Kidney glomerular epithelial cell (primary cell): Measurements from ENCODE around the gene SPINK1.
"Not testable (repeated sequence)": the region's sequence is repeated elsewhere in the genome, so short reads cannot be mapped to it uniquely, and the experiment has no call there.

Experiments used
- DNase-seq: peaks from one replicate; lab custom pipeline; 2025; lab: John Stamatoyannopoulos, UW

SPINK1 gene

DNA sequence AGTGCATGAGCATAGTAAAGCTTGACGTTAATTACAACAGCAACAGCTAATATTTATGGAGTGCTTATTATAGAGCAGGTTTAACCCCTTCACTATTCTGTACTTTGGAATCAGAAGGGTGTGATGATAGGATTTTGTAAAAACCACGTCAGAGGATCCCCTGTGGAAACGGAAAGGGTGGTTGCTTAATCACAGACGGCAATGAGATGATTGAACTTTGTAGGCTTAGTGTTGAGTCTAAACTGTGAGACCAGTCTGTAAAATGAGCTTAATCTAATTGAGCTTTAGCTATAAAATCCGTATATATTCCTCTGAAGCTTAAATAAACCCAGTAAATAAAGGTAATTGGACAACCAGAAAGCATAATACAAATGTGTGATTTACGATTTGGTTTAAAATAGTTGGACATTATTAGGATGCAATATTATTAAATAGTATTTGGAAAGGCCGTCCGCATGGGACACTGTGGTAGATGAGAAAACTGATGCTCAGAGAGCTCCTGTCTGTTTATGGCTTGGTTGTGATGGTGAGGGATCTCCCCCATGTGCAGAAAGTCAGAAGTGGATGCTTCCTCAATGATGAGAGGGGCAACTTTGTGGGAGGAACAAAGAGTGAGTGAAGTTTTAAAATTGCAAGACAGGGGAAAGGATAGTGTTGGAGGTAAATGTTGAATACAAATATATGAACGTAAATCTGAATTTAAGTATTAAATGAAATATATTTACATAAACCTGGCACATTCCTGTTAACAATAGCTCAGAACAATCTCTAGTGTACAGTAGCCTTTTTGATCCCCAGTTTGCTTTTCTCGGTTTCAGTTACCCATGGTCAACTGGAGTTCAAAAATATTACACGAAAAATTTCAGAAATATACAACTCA, 23.7 kb upstream of the SPINK1 start:
- no peak for DNase-seq

- no peak for DNase-seq
These were observed 22.9 kb upstream of the SPINK1 start for GRCh38 chr5:147854331-147854730.

DNA sequence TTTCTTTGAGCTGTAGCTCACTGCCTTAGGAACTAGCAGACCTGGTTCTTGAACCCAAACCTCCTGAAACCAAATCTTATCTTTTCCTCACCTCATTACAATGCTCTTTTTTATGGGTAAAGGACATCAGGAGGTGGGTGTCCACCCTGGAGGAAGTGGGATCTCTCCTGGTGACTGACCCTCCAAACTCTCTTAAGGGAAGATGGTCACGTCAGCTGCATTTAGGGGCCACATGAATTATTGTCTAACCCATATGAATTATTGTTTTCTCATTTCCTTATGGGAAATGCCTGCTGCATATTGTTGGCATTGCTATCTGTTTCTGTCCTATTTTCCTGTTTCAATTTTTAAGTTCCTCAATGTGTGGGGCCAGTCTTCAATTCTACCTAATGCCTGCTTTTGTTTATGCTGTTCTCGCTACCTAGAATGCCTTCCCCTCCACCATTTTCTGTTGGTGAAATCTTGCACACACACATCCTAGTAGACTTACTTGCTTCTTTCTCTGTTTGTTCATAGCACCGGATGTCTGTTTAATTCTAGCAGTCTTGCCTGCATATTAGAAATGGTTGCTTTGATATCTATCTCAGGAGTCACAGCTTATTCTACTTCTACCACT, 22.0 kb upstream of the SPINK1 start:
- DNase-seq, result no peak

DNA sequence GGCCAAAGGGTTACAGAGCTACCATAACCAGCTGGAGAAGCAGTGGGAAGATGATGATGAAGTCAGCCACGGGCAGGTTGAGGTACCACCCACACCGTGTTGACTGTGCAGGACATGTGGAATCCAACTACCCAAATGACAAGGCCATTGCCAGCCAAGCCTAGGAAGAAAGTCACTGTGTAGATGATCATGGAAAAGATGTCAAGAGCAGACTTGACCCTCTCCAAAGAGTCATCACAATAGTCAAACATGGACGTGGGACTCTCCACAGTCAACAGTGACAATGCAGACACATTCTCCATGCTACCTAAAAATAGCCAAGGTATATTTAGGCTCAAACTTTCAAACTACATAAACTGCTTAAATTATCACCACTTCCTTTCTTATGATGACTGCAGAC, 20.9 kb upstream of the SPINK1 start:
- no peak for DNase-seq

DNA sequence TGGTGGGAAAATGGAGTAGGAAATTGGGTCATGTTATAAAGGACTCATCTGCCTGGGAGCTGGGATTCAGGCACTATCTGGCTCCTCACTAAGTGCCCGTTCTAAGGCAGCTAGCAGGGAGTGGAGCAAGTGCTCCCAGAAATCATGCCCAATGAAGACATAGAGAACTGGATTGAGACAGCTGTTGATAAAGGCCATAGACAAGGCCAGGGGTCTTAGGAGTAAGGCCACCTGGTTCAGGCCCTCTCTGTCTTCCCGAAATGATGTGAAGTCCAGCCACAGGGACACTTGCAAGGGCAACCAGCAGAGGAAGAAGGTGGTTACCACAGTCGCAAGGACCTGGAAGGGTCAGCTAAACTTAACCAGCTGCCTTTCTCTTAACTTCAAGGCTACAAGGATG, 20.1 kb upstream of the SPINK1 start:
- no peak for DNase-seq

DNA sequence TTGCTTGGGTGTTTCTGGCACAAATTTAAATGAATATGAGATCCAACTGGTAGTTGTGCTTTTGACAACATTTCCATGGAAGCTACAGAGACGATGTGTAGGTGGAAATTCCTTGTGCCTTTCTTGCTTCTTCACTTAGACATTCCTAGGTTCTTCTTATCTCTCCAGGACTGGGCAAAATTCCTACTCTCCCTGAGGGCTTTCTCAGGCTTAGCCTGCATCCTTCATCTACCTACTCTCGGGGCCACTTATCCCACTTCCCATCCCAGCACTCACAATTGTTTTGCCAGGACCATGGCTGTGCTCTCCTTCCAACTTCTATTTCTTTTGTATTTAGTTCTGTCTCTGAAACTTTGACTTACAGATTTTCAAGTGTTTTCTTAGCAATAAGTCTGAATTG, 17.8 kb upstream of the SPINK1 start:
- no peak for DNase-seq

GRCh38 chr5:147845618-147846017, 14.1 kb upstream of the SPINK1 start:
- DNase-seq, result no peak

- DNase-seq, result no peak
These were observed 13.4 kb upstream of the SPINK1 start for GRCh38 chr5:147844846-147845245.

DNA sequence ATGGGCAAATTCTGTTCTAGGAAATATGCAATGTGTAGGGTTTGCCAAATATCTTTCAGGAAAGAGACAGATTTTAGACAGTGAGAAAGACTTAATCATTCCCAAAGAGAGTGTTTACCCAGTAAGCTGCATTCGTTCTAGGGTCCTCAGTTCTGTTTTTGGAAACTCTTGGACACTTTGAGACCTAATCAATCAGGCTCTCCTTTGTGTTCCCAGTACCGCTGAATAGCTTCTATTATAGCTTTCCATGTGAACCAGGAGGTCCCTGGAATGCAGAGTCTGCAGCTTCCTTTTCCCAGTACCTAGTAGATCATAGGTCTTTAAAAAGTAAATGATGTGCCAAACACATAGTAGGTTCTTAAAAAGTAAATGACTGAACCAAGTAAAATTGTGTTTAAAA, 11.4 kb upstream of the SPINK1 start:
- no peak for DNase-seq

GRCh38 chr5:147836439-147836838, 5.0 kb upstream of the SPINK1 start:
- DNase-seq, result no peak

GRCh38 chr5:147835386-147835798, 3.9 kb upstream of the SPINK1 start:
- DNase-seq, result peak; percentile 75

DNA sequence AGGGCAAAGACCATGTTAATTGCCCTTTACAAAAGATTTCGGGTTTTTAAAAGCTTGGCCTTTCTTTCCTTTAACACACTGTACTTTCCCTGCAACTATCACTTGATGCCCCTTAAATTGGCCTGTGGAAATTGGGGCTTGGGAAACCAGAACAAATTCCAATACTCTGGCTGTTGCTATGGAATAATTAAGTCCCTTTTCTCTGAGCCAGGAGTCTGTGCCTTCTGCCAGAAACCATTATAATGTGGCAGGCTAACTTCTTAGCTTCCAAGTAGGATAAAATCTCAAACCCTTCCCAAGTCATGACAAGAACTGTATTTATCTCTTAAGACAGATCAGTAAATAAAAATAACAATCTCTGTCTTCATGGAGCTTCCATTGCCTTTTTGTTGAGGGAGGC, 1.1 kb upstream of the SPINK1 start:
- no peak for DNase-seq

DNA sequence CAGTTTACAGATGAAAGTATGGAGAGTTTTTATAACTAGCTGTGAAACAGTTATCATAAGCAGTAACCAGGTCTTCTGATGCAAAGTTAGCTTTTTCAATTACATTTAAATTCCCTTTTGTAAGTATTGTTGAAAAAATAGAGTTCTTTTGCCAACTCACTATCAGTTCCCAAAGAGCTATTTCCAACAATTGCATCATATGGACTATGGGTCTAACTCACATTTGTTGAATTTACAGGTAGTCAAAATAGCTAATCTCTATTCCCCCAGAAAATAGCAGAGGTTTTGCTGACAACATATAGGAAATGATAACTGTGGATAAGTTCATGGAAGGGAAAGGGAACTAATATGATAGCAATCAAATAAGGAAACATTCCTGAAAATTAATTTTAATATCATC, 1.4 kb downstream of the SPINK1 start:
- DNase-seq, result no peak

DNA sequence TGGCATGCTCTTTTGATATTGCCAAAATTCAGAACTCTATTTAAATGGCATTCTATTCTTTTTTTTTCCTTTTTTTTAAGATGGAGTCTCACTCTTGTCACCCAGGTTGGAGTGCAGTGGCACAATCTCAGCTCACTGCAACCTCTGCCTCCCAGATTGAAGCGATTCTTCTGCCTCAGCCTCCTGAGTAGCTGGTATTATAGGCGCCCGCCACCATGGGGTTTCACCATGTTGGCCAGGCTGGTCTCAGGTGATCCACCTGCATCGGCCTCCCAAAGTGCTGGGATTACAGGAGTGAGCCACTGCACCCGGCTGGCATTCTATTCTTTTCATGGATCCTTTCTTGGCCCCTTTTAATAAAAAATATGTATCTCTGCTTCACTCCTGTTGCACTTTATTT, 4.5 kb downstream of the SPINK1 start:
- not testable (repeated sequence) for DNase-seq

DNA sequence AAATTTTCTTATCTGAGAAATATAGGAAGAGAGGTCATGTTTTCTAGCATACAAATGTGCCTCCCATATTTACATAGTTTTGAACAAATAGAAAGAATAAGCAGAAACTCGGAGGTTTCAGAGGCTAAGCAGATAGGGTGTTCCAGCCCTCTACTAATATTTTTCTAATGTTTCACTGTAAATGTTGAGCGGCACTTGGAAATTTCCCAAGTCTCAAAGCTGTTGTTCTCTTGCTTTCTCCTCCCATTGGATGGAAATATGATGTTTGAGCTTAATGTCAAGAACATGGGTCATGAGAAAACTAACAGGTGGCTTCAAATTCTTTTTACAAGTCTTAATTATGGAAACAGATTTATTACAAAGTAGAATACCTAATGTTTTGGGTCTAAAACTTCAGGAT, 5.1 kb downstream of the SPINK1 start:
- DNase-seq, result no peak

DNA sequence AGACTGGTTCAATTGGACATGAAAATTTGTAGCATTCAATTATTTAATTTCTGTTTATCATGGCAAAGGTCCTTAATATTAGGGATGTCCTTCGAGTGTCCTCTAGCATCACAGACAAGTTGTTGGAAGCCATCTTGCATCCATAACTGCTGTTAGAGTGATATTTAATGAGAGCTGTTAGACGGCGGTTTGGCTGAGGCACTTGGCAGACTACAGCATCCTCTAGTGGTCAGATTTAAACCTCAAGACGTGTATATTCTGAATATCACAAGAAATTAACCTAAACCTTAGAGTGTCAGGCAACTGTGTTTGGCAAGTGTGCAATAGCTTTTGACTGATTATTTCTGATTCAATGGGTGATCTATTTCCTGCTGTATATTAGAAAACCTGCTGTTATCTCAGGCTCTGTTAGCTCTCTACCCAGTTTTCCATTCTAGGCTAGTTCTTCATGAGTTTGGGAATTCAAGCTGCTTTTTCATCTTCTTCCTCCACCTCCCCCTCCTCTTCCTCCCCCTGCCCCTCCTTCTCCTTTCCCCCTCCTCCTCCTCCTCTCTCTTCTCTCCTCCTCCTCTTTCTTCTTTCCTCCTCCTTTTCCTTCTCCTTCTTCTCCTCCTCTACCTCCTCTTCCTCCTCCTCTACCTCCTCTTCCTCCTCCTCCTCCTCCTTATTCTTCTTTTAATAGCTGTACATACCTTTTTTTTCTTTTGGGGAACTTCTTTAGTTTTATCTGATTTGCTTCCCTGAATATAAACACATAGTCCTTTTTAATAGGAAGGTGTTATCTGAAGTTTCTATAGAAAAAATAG, 8.6 kb downstream of the SPINK1 start:
- peak; percentile 82 for DNase-seq

GRCh38 chr5:147822222-147822621, 9.2 kb downstream of the SPINK1 start:
- not testable (repeated sequence) for DNase-seq

DNA sequence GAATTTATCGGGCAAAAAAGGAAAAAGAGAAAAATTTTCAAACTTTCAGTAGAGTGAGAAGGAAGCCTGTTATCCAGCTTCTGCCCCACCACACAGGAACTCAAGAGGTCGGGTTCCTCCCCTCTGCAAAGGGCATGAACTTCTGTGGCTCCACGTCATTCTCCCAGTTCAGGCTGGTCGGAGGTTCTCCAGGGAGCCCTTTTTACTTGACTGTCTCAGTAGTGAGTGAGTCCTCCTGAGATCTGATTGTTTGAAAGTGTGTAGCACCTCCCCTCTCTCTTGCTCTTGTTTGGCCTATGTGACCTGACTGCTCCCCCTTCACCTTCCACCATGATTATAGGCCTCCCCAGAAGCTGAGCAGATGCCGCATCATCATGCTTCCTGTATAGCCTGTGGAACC, 9.7 kb downstream of the SPINK1 start:
- no peak for DNase-seq

DNA sequence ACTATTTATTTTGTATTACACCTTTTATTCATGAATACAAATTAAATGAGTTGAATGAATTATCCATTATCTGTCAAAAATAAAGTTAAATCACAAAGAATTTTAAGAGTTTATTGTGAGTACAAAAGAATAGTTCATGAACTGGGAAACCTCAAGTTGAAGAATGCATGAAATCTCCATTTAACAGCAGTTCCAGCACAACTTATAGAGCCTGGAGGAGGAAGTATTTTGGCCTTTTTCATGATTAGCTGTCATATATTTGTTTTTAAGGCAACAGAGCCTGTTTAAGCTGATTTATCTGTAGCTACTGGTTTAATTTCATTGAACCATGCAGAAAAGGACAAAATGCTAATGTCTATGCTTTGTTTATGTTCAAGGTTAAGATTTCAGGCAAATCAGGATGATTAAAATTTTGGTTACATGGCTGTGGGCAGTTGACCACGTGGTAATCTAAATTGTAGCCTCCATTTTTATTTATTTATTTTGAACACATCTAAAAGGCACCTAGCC, 12.2 kb downstream of the SPINK1 start:
- no peak for DNase-seq

GRCh38 chr5:147818290-147818689, 13.2 kb downstream of the SPINK1 start:
- no peak for DNase-seq

- DNase-seq, result no peak
These were observed 17.8 kb downstream of the SPINK1 start for GRCh38 chr5:147813696-147814095.

GRCh38 chr5:147809830-147810666, 21.4 kb downstream of the SPINK1 start:
- DNase-seq, result peak; percentile 81
